Renal cortex interstitium (tissue), 11 donors: ENCODE measurements around the gene POLQ. TPM values are rescaled to one million over a fixed set of nuclear protein-coding genes. Genes with fewer than 3 reads are reported as not detected.
"Not testable (repeated sequence)": the region's sequence is repeated elsewhere in the genome, so short reads cannot be mapped to it uniquely, and the experiment has no call there.

ENCODE experiments used
- DNase-seq, 11 donors: peaks; one replicate each; pipeline ENCODE4 v3.0.0-alpha.2; 2013; ENCODE audit warnings: low read depth in 9 of 11, low spot score in 4 of 11; ENCODE audit errors: extremely low read depth in 1 of 11
- polyA plus RNA-seq, 3 donors: library from polyadenylated mRNA; unstranded; fragments of 120-200 nt; gene quantifications; one replicate each; pipeline ENCODE4 v1.2.1, GENCODE V29; 2013; ENCODE audit not compliant: insufficient read length in 3 of 3

The POLQ gene
- polyA plus RNA-seq, 3 donors = 4.7 to 7.4 (median 7.2) TPM

DNA sequence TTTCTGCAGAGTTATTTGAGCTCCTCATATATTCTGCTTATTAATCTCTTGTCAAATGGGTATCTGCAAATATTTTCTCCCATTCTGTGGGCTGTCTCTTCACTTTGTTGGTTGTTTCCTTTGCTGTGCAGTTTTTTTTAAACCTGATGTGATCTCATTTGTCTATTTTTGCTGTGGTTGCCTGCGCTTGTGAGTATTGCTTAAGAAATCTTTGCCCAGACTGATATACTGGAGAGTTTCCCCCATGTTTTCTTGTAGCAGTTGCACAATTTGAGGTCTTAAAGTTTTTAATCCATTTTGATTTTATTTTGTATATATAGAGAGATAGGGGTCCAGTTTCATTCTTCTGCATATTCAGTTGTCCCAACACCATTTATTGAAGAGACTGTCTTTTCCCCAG lies 102.3 kb downstream of the POLQ start:
- no peak for DNase-seq

DNA sequence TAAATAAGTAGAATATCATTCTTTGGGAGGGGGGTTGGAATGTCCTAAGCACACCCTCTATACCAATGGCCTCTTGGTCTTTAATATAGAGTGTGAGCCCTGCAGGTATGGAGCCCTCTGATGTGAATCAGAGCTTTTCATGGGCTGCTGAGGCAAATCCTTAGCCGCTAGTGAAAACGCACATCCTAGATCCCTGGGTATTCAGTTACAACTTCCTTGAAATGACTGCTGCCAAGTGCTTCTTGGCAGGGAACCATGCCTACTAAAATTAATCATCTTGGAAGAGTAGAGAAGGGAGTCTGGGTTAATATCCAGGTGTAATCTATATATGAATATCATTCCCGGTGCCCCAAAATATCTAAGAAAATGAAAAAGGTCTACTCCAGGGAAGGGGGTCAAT lies 109.1 kb downstream of the POLQ start:
- no peak for DNase-seq

DNA sequence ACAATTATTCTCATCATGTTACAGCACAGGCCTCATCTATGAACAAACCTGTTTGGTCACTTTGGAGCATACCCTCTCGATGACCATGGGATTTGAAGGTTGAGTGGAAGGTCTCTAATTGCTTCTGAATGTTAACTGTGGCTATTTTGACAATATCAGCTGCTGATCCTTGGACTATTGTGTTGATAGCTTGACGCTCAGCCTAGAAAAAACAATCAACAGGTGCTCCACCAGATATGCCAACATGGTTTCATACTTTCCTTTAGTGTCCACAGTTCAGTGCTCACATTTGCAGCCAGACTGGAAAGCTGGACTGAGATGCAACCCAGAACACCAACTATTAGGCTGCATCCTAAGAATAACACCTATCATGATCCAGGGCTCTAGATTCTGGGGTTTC lies 109.7 kb downstream of the POLQ start:
- no peak for DNase-seq

- peak; percentile 32 to 81 (median 62) for DNase-seq
Observed at GRCh38 chr3:121431726-121432517, 113.9 kb downstream of the POLQ start.

DNA sequence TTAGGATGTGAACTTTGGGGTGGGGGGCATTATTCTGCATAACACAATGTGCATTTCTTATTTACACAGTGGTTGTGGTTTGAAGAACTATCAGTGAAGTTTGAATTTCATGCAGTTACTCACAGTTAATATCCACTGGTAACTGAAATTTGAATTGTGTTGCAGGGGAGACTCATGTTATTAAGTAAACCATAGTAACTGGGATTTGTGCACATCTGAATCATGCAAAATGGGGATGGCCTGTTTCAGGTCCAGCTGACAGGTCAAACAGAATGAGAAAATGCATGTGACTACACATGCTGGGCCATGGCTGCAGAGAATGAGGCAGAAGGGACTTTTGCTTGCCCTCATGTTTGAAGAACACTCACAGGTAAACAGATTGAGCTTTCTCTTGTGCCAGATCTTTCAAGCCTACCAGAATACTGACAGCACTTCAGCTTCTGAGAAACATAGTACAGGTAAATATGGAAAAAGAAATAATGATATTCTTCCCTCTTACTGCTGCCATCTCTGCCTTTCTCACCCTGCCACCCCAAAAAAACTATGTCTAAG lies 115.0 kb downstream of the POLQ start:
- DNase-seq = no peak

DNA sequence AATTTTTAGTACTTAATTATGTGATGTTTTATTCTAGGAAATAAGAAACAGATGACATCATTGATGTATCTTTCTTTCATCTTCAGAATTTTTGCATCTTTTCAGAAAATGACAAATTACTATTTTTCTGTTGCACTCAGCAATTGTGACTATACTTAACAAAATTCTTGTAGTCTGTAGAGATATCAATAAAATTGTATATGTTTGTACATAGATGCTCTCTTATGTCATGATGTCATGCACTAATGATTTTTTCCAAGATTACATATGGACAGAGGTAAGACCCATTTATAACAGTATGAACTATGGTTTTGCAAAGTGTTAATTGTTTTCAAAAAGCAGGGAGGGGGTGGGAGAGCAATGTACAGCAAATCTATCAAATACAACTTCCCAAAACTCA lies 121.2 kb downstream of the POLQ start:
- no peak for DNase-seq

DNA sequence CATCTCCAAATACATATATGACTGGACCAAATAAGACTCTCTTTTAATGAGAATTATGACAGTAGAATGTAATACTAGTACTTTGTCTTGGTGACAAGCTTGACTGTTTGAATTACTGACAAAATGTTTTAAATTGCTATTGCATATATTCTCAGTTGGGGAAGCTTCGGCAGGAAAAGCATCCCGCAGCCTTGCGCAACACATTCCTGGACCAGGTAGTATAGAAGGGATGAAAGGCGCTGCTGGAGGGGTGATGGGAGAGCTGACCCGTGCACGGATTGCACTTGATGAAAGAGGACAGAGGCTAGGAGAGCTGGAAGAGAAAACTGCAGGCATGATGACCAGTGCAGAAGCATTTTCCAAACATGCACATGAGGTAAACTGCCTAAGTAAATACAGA lies 127.6 kb downstream of the POLQ start:
- DNase-seq = no peak

DNA sequence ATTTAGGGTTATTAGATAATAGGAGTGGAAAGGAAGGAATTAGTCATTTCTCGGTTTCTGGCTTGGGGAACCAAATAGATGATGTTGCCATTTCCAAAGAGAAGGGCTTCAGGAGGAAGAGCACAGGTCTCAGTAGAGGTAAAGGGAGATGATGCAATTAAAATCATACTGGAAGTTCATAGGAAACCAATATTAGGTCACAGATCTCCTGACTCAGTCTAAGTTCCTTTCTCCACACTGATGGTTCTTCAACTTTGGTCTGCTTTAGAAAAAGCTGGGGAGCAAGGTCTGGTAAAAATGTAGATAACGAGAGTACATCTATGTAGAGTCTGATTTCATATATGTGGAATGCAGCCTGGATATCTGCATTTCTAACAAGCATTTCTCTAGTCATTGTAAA lies 130.9 kb downstream of the POLQ start:
- DNase-seq = no peak

DNA sequence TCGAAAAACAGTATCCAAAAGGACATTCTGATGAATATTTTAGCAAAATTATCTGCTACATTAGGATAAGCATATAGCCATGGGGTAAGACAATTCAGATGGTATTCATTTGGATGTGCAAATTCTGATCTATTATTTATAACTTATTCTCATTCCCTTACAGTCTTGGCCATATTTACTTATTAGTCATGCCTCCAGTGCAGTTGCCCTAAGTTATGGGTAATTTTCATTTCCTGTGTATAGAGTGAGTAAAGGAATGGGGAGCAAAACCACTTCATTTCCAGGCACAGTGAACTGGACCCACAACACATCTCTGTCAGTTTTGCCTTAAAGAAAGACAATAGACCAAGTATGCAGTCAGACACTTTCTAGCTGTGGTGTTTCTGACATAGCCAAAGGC lies 134.3 kb downstream of the POLQ start:
- no peak for DNase-seq

- no peak for DNase-seq
Observed at GRCh38 chr3:121405631-121406030, 140.2 kb downstream of the POLQ start.

GRCh38 chr3:121399820-121400219 lies 146.0 kb downstream of the POLQ start:
- DNase-seq = no peak

DNA sequence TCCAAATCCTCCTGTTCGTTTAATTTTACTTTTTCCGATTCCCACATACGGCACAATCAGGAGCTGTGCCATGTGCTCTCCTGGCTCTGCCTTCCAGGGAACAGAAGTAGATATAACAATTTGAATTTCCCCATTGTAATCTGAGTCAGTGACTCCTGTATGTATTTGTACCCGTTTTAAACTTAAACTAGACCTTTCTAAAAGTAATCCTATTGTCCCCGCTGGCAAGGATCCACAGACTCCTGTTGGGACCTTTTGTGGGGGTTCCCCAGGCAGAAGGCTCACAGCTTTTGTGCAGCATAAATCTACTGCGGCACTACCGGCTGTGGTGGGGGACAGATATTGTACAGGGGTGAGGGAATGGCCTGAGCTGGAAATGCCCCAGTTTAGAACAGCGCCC lies 147.7 kb downstream of the POLQ start:
- not testable (repeated sequence) for DNase-seq

DNA sequence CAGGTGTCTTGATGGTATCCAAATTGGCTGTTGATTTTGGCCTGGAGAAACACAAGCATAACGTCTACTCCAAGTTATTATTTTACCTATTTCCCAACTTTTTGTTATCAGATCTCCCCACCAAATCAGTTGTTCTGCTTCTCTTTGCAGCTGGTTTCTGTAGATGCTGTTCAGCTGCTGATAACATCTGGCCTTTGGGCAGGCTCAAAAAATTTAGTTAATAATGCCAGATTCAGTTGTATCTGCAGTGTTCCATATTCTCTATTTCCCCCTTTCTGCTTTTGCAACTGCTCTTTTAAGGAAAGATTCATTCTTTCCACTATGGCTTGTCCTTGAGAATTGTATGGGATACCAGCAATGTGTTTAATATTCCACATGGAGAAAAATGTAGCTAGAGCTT lies 149.8 kb downstream of the POLQ start:
- DNase-seq = not testable (repeated sequence)

GRCh38 chr3:121388308-121388707 lies 157.5 kb downstream of the POLQ start:
- DNase-seq = not testable (repeated sequence)

Other genes starting within 250 kb of the POLQ start
- gene ARGFX, start 22.0 kb upstream of the POLQ start, polyA plus RNA-seq = not detected
- under 1 TPM in 1 of 3 donors, not detected in 2; 0.03 TPM for gene FBXO40, start 47.4 kb upstream of the POLQ start, polyA plus RNA-seq
- 1 to 10 TPM; 4.9 to 8.2 (median 7.6) TPM for gene HCLS1, start 114.9 kb upstream of the POLQ start, polyA plus RNA-seq
- gene GOLGB1, start 203.8 kb upstream of the POLQ start, polyA plus RNA-seq = 10 to 100 TPM; 80.1 to 98.1 (median 88.4) TPM